Activated B cell treated with CpG ODN at 0.5 μM for 24 hours (primary cell): ENCODE measurements around the gene HACD1. TPM values are rescaled to one million over a fixed set of nuclear protein-coding genes. Genes with fewer than 3 reads are reported as not detected.
A peak's percentile ranks its signal among the peaks of the same experiment; 100 is the strongest.

Experiments used
- ATAC-seq: fragments of 200-7000 bp; cut with Tn5 transposase; one replicate; pipeline ENCODE4 v1.10.0; 2021; ENCODE audit warnings: low read depth, mild to moderate bottlenecking, moderate library complexity
- CTCF ChIA-PET: fragments of 350-600 bp; sonication (Branson Sonifier 250); formaldehyde crosslinking; loops from one replicate; lab custom pipeline; 2021; ENCODE audit warnings: antibody characterized with exemption; lab: Charles Lee
- POLR2A ChIA-PET: fragments of 350-600 bp; sonication (Branson Sonifier 250); formaldehyde crosslinking; loops from one replicate; lab custom pipeline; 2021; ENCODE audit warnings: antibody characterized with exemption; lab: Charles Lee
- DNase-seq: peaks from one replicate; pipeline ENCODE4 v3.0.0; 2022
- H3K27ac Mint-ChIP-seq: one replicate; pipeline ENCODE4 v1.8.0; 2020; ENCODE audit warnings: mixed read lengths
- H3K27me3 Mint-ChIP-seq: one replicate; pipeline ENCODE4 v1.8.0; 2021; ENCODE audit warnings: mixed read lengths
- H3K36me3 Mint-ChIP-seq: one replicate; pipeline ENCODE4 v1.8.0; 2021; ENCODE audit warnings: low read depth, mixed read lengths
- H3K4me1 Mint-ChIP-seq: one replicate; pipeline ENCODE4 v1.8.0; 2021; ENCODE audit warnings: mixed read lengths
- H3K4me3 Mint-ChIP-seq: one replicate; pipeline ENCODE4 v1.8.0; 2020; ENCODE audit warnings: mild to moderate bottlenecking, mixed read lengths
- H3K9me3 Mint-ChIP-seq: one replicate; pipeline ENCODE4 v1.8.0; 2020; ENCODE audit warnings: mixed read lengths
- intact Hi-C: fragments of 100-400 bp; cut with micrococcal nuclease; formaldehyde crosslinking; loops from one replicate; pipeline ENCODE4 v1.15.1; 2024
- total RNA-seq: library from RNA; stranded (reverse); gene quantifications from 2 replicates; pipeline ENCODE4 v1.2.3, GENCODE V29; 2022
- TF ChIP-seq, protein P1 (sequence below): fragments of 200-600 bp; IDR thresholded peaks from one replicate; pipeline ENCODE4 v1.8.0; 2022; ENCODE audit warnings: antibody characterized with exemption, mild to moderate bottlenecking

The HACD1 gene, protein sequence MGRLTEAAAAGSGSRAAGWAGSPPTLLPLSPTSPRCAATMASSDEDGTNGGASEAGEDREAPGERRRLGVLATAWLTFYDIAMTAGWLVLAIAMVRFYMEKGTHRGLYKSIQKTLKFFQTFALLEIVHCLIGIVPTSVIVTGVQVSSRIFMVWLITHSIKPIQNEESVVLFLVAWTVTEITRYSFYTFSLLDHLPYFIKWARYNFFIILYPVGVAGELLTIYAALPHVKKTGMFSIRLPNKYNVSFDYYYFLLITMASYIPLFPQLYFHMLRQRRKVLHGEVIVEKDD
- total RNA-seq = 1.8 and 2.6 TPM in 2 replicates

DNA sequence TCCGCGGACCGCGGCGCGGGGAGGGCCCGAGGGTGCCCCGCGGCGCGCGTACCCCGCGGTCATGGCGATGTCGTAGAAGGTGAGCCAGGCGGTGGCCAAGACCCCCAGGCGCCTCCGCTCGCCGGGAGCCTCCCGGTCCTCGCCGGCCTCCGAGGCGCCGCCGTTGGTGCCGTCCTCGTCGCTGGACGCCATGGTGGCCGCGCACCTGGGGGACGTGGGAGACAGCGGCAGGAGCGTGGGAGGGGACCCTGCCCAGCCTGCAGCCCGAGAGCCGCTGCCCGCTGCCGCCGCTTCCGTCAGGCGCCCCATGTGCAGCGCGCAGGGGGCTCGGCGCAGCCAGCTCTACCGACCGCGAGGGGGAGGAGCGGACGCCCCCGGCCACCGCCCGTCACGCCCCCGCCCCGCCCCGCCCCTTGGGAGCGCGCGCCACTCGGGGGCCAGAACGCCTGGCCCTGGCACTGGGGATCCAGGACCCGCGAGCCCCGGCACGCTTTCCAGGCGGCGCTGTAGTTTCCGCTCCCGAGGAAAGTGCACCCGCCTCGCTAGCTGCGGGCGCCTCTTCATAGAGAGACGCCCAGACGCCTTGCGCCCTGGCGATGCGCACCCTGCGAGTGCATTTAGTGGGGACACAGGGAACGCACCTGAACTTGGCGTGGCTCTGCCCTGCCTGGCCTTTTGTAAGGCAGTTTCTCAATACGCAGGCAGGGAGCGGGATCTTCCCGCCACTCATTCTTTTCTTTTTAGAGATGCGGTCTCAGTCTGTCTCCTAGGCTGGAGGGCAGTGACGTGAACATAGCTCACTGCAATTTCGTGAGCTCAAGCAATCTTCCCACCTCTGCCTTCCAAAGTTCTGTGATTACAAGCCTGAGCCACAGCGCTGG is at the start of gene HACD1:
TSS of gene HACD1 (minus strand) at position 344 of the 881 bp plus-strand sequence. CDS start at position 309, 35 bp downstream.
- peaks cover 16% of the 10 kb centered on the region for H3K27me3 Mint-ChIP-seq
- intact Hi-C loops = loop anchor here (1.0 to 5.0 kb wide), 3 partner anchors 27 to 65 kb away; partner anchors contain the start of gene STAM
- H3K27ac Mint-ChIP-seq = no peak within 1 kb of the TSS
- DNase-seq = peak; percentile 37
- ChIA-PET POLR2A (interaction anchor here (0.7 to 2.2 kb wide), 4 partner anchors 27 to 175 kb away, joined by 3 to 10 read pairs (median 4); partner anchors contain the start of gene STAM), CTCF (no interaction called here)
- H3K36me3 Mint-ChIP-seq = no peaks in the 10 kb centered on the region
- ATAC-seq = peak; percentile 74
- no peaks in the 10 kb centered on the region for H3K9me3 Mint-ChIP-seq
- TF ChIP-seq, protein P1, sequence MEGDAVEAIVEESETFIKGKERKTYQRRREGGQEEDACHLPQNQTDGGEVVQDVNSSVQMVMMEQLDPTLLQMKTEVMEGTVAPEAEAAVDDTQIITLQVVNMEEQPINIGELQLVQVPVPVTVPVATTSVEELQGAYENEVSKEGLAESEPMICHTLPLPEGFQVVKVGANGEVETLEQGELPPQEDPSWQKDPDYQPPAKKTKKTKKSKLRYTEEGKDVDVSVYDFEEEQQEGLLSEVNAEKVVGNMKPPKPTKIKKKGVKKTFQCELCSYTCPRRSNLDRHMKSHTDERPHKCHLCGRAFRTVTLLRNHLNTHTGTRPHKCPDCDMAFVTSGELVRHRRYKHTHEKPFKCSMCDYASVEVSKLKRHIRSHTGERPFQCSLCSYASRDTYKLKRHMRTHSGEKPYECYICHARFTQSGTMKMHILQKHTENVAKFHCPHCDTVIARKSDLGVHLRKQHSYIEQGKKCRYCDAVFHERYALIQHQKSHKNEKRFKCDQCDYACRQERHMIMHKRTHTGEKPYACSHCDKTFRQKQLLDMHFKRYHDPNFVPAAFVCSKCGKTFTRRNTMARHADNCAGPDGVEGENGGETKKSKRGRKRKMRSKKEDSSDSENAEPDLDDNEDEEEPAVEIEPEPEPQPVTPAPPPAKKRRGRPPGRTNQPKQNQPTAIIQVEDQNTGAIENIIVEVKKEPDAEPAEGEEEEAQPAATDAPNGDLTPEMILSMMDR = no peak
- peaks cover 9% of the 10 kb centered on the region for H3K4me1 Mint-ChIP-seq
- H3K4me3 Mint-ChIP-seq = peak within 1 kb of the TSS; percentile 82

DNA sequence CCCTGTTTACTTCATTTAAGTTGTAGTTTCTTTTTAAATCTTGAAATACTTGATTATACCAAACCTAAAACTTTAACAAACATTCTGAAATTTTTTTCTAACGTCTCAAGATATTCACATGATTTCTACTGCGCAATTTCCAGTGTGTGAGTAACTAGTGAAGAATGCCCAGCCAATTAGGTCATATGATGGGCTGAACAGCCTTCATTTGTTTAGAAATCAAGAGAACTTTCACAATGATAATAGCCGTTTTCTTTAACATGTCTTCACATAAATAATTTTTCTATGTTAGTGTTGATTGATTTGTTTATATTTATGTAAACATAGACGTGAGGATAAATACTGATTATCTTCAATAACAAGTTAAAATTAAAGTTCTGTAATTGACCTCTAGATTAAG is 48.6 kb upstream of the HACD1 start:
- POLR2A ChIA-PET = interaction anchor here (0.7 kb wide), 1 partner anchor 52 kb away, joined by 9 read pairs; no protein-coding TSS in a partner anchor

DNA sequence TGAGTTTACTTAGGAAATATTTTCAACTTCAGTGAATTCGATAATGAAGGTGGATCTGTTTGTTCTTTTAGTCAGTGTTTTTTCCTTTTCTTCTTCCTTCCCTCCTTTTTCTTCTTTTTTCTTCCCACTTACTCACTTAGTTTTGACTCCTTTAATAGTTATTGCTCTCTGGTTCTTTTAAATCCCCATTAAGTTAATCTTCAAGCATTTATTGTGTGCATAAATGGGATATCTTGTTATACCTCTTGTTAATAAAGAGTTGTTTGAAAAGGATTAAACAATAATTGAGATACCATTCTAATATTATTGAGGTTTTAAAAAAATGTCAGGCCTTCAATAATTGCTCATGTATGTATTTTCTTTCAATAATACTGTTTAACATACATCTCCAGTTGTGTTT is 46.3 kb upstream of the HACD1 start:
- ATAC-seq (no peak), DNase-seq (no peak)
- ChIA-PET POLR2A (no interaction called here), CTCF (no interaction called here)
- Mint-ChIP-seq H3K27ac (no peak overlapping the region), H3K27me3 (no peaks in the 10 kb centered on the region), H3K4me3 (no peak overlapping the region), H3K36me3 (peaks cover 39% of the 10 kb centered on the region), H3K9me3 (no peaks in the 10 kb centered on the region), H3K4me1 (peaks cover 24% of the 10 kb centered on the region)
- intact Hi-C loops = no loop called here
- TF ChIP-seq, protein P1 = no peak

More for the DNA sequence above, 48.6 kb upstream of the HACD1 start:
- ATAC-seq (no peak), DNase-seq (no peak)
- Mint-ChIP-seq H3K36me3 (peaks cover 35% of the 10 kb centered on the region), H3K27me3 (no peaks in the 10 kb centered on the region), H3K4me1 (peaks cover 39% of the 10 kb centered on the region), H3K27ac (no peak overlapping the region), H3K9me3 (no peaks in the 10 kb centered on the region), H3K4me3 (no peak overlapping the region)
- CTCF ChIA-PET = no interaction called here
- TF ChIP-seq, protein P1 = no peak
- intact Hi-C loops = no loop called here

DNA sequence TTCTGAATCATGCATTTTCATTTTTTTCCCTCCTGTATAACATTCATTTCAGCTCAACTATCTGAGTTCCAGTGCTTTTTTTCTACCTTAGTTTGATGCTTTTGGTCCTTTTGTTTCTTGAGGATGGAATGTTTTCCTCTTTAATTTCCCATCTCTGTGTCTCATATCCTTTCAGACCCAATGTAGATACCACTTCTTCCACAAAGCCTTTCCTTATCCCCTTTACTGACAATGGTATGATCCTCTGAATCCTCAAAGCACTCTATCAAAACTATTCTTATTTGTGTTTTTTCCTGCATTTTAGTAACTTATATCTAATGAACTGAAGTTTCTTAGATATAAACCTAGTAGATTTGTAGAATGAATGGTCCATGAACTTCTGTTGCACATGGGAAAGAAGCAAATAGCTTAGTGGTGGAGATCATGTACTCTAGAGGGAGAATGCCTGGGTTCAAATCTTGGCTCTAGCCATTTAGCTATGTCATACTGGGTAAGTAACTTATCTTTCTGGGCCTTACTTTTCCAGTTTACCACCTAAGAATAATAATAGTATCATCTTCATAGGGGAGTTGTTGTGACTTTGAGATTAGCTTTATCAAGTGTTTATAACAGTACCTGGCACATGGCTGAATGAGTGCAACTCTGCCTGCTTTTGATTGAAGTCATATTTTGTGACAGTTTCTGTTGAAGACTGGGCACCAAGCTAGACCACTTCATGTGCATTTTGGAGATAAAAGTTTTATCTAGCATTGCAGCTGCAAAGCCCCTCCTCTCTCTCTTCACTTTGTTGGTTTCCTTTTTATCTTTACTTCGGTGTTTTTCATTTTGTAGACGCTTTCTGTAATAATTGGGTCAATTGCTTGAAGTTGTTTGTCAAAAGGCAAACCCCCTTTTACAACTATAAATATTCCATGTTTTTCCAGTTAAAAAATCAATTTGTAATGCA is 45.3 kb upstream of the HACD1 start:
- peaks cover 22% of the 10 kb centered on the region for H3K4me1 Mint-ChIP-seq
- intact Hi-C loops = no loop called here
- H3K27me3 Mint-ChIP-seq = no peaks in the 10 kb centered on the region
- DNase-seq (no peak), ATAC-seq (no peak)
- H3K36me3 Mint-ChIP-seq = peaks cover 42% of the 10 kb centered on the region
- TF ChIP-seq, protein P1 = no peak
- ChIA-PET CTCF (no interaction called here), POLR2A (interaction anchor here (1.2 kb wide), 1 partner anchor 18 kb away, joined by 4 read pairs; the partner anchor contains the start of gene STAM)
- no peak overlapping the region for H3K27ac Mint-ChIP-seq
- no peaks in the 10 kb centered on the region for H3K9me3 Mint-ChIP-seq
- H3K4me3 Mint-ChIP-seq = no peak overlapping the region
